NCI-H2227 (cell line): ENCODE data around the gene TRAF5.

Source experiments
- DNase-seq: peaks from one replicate; lab custom pipeline; 2025; ENCODE audit not compliant: unreplicated experiment; lab: John Stamatoyannopoulos, UW

The TRAF5 gene

GRCh38 chr1:211420845-211421454 is 94.3 kb downstream of the TRAF5 start:
- DNase-seq, result no peak

GRCh38 chr1:211424018-211424417 is 97.4 kb downstream of the TRAF5 start:
- DNase-seq, result no peak
